Loucy (cell line): ENCODE data around the gene NLRC3.

Experiments used
- H2AFZ ChIP-seq: fragments of 200-600 bp; sonication (generic); 2 replicates; pipeline ENCODE4 v1.6.0; 2016; ENCODE audit warnings: antibody characterized with exemption, mild to moderate bottlenecking, low read length, moderate library complexity
- H3F3A ChIP-seq: fragments of 200-600 bp; 2 replicates; pipeline ENCODE4 v1.6.0; 2016; ENCODE audit warnings: antibody characterized with exemption, low read depth, mild to moderate bottlenecking
- H3K27me3 ChIP-seq: fragments of 200-600 bp; sonication (generic); 2 replicates; pipeline ENCODE4 v1.6.1; 2014; ENCODE audit warnings: low read length, mild to moderate bottlenecking; ENCODE audit not compliant: insufficient read depth, poor library complexity, severe bottlenecking
- H3K36me3 ChIP-seq: fragments of 200-600 bp; sonication (generic); 2 replicates; pipeline ENCODE4 v1.6.1; 2016; ENCODE audit warnings: low read length; ENCODE audit not compliant: insufficient read depth
- H3K4me1 ChIP-seq: fragments of 200-600 bp; sonication (generic); 2 replicates; pipeline ENCODE4 v1.5.1; 2014; ENCODE audit warnings: low read length, mild to moderate bottlenecking; ENCODE audit not compliant: insufficient read depth, poor library complexity, severe bottlenecking
- H3K4me2 ChIP-seq: fragments of 200-600 bp; sonication (generic); 2 replicates; pipeline ENCODE4 v1.6.0; 2014; ENCODE audit warnings: antibody characterized with exemption, low read length, low read depth, mild to moderate bottlenecking; ENCODE audit not compliant: poor library complexity, severe bottlenecking
- H3K4me3 ChIP-seq: fragments of 200-600 bp; sonication (generic); 2 replicates; pipeline ENCODE4 v1.5.1; 2014; ENCODE audit warnings: low read length, mild to moderate bottlenecking, mixed read lengths; ENCODE audit not compliant: poor library complexity, severe bottlenecking
- H3K79me2 ChIP-seq: fragments of 200-600 bp; sonication (generic); 2 replicates; pipeline ENCODE4 v1.6.1; 2014; ENCODE audit warnings: low read length; ENCODE audit not compliant: insufficient read depth
- H3K9ac ChIP-seq: fragments of 200-600 bp; sonication (generic); 2 replicates; pipeline ENCODE4 v1.6.0; 2014; ENCODE audit warnings: mild to moderate bottlenecking, low read depth, low read length, moderate library complexity; ENCODE audit not compliant: poor library complexity, severe bottlenecking
- H3K9me2 ChIP-seq: fragments of 200-600 bp; sonication (generic); replicated peaks from 2 replicates; pipeline ENCODE4 v1.6.1; 2016; ENCODE audit warnings: low read depth, low read length, mixed read lengths
- H3K9me3 ChIP-seq: fragments of 200-600 bp; sonication (generic); 2 replicates; pipeline ENCODE4 v1.6.1; 2014; ENCODE audit warnings: mild to moderate bottlenecking, antibody characterized with exemption, low read length, low read depth; ENCODE audit not compliant: insufficient read depth
- H4K20me1 ChIP-seq: fragments of 200-600 bp; sonication (generic); 2 replicates; pipeline ENCODE4 v1.6.0; 2014; ENCODE audit warnings: antibody characterized with exemption, low read length, mild to moderate bottlenecking; ENCODE audit not compliant: insufficient read depth, poor library complexity, severe bottlenecking
- CTCF ChIP-seq: fragments of 200-600 bp; sonication (generic); conservative IDR thresholded peaks from 2 replicates; pipeline ENCODE4 v1.5.1; 2014; ENCODE audit warnings: mild to moderate bottlenecking, antibody characterized with exemption, low read length
- EZH2phosphoT487 ChIP-seq: fragments of 200-600 bp; IDR thresholded peaks from 2 replicates; pipeline ENCODE4 v1.6.1; 2018; ENCODE audit warnings: antibody characterized with exemption, mild to moderate bottlenecking, moderate library complexity, borderline replicate concordance

Gene NLRC3

GRCh38 chr16:3623642-3624041 lies 46.4 kb upstream of the NLRC3 start:
- Histone ChIP-seq H3K27me3 (no peaks in the 10 kb centered on the region), H3K4me2 (no peak overlapping the region), H3K4me1 (peaks cover 28% of the 10 kb centered on the region), H3F3A (no peaks in the 10 kb centered on the region), H3K9ac (no peak overlapping the region), H3K9me3 (no peaks in the 10 kb centered on the region), H3K9me2 (no peaks in the 10 kb centered on the region), H3K79me2 (0 out of 2 replicates have a peak, but pooled peaks cover 3% of the 10 kb centered on the region), H3K36me3 (no peaks in the 10 kb centered on the region), H4K20me1 (no peaks in the 10 kb centered on the region), H3K4me3 (no peak overlapping the region), H2AFZ (no peak overlapping the region)
- TF ChIP-seq EZH2phosphoT487 (no peak), CTCF (no peak)

GRCh38 chr16:3618769-3619141 lies 41.6 kb upstream of the NLRC3 start:
- Histone ChIP-seq H3K36me3 (no peaks in the 10 kb centered on the region), H3K27me3 (no peaks in the 10 kb centered on the region), H3F3A (no peaks in the 10 kb centered on the region), H2AFZ (no peak overlapping the region), H3K9ac (no peak overlapping the region), H3K4me1 (peaks cover 23% of the 10 kb centered on the region), H3K79me2 (peaks cover 28% of the 10 kb centered on the region), H3K4me3 (no peak overlapping the region), H3K9me2 (no peaks in the 10 kb centered on the region), H3K9me3 (no peaks in the 10 kb centered on the region), H4K20me1 (no peaks in the 10 kb centered on the region), H3K4me2 (no peak overlapping the region)
- TF ChIP-seq CTCF (no peak), EZH2phosphoT487 (no peak)

- Histone ChIP-seq H3F3A (peaks cover 2% of the 10 kb centered on the region; the same call in 1 of the 2 replicates), H3K4me3 (peak overlapping the region; percentile 98), H3K27me3 (no peaks in the 10 kb centered on the region), H3K9me3 (no peaks in the 10 kb centered on the region), H3K79me2 (peaks cover 56% of the 10 kb centered on the region), H4K20me1 (no peaks in the 10 kb centered on the region), H3K9me2 (no peaks in the 10 kb centered on the region), H3K4me2 (peak overlapping the region; percentile 79), H3K9ac (peak overlapping the region; percentile 97), H3K36me3 (no peaks in the 10 kb centered on the region), H3K4me1 (peaks cover 27% of the 10 kb centered on the region), H2AFZ (no peak overlapping the region)
- no peak for TF ChIP-seq CTCF
- no peak for TF ChIP-seq EZH2phosphoT487
Observed at GRCh38 chr16:3612510-3613466, 35.6 kb upstream of the NLRC3 start.
